AG04450 (cell line): ENCODE results near the gene GPR107. TPM values are rescaled to one million over a fixed set of nuclear protein-coding genes. Genes with fewer than 3 reads are reported as not detected.

Source experiments
- CTCF ChIA-PET: fragments of 300-600, 350-600 bp; formaldehyde crosslinking; extraction: SDS; loops from one replicate; lab custom pipeline; 2022; ENCODE audit warnings: antibody characterized with exemption, inconsistent platforms; lab: Charles Lee
- POLR2A ChIA-PET: fragments of 350-600 bp; formaldehyde crosslinking; extraction: SDS; loops from one replicate; lab custom pipeline; 2021; ENCODE audit warnings: antibody characterized with exemption, inconsistent platforms; lab: Yijun Ruan, JAX
- DNase-seq: peaks from one replicate; pipeline ENCODE4 v3.0.0-alpha.2; 2011; ENCODE audit warnings: low read depth, low spot score
- H3K27ac ChIP-seq: one replicate; pipeline ENCODE4 v1.5.1; 2012; ENCODE audit warnings: low read depth, low read length, control low read depth
- H3K27me3 ChIP-seq: one replicate; pipeline ENCODE4 v1.6.0; 2012; ENCODE audit warnings: low read length; ENCODE audit not compliant: control insufficient read depth, insufficient read depth
- H3K4me3 ChIP-seq: 2 replicates; pipeline ENCODE4 v1.5.1; 2011; ENCODE audit warnings: mild to moderate bottlenecking, low read depth, low read length, control low read depth
- H3K9me3 ChIP-seq: 2 replicates; pipeline ENCODE4 v1.5.1; 2012; ENCODE audit warnings: low read length; ENCODE audit not compliant: control insufficient read depth, insufficient read depth
- polyA plus RNA-seq: library from polyadenylated mRNA; depleted of rRNA; stranded (reverse); fragments of >200 nt; gene quantifications from 2 replicates; pipeline ENCODE4 v1.2.3, GENCODE V29; 2011
- TF ChIP-seq, protein P1 (sequence below): IDR thresholded peaks from 2 replicates; pipeline ENCODE4 v1.5.1; 2011; ENCODE audit warnings: low read depth, low read length, control low read depth, inconsistent platforms

Gene GPR107
- polyA plus RNA-seq, 1 experiment, result 45.1 TPM

DNA sequence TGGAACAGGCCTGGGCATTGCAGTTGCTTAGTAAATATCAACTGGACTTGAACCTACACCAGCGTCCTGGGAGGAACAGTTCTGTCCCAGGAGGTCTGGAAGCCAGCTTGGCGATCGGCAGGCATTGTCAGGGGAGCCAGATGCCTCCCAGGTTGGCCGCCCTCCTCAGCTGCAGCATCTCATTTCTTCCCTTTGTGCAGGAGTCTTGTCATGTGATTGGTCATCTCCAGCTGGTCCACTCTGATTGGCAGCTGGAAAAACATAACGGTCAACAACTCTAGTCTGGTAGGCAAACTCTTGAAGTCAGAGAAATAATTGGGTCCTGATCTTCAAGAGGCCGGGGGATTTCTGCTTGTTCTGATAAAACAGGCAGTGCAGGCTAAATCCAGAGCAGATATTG is 88.9 kb downstream of the GPR107 start:
- DNase-seq, result no peak
- no peak overlapping the region for H3K4me3 ChIP-seq
- ChIA-PET POLR2A (no interaction called here), CTCF (no interaction called here)
- H3K27me3 ChIP-seq, result peaks cover 3% of the 10 kb centered on the region
- no peak overlapping the region for H3K27ac ChIP-seq
- no peaks in the 10 kb centered on the region for H3K9me3 ChIP-seq
- TF ChIP-seq, protein P1, sequence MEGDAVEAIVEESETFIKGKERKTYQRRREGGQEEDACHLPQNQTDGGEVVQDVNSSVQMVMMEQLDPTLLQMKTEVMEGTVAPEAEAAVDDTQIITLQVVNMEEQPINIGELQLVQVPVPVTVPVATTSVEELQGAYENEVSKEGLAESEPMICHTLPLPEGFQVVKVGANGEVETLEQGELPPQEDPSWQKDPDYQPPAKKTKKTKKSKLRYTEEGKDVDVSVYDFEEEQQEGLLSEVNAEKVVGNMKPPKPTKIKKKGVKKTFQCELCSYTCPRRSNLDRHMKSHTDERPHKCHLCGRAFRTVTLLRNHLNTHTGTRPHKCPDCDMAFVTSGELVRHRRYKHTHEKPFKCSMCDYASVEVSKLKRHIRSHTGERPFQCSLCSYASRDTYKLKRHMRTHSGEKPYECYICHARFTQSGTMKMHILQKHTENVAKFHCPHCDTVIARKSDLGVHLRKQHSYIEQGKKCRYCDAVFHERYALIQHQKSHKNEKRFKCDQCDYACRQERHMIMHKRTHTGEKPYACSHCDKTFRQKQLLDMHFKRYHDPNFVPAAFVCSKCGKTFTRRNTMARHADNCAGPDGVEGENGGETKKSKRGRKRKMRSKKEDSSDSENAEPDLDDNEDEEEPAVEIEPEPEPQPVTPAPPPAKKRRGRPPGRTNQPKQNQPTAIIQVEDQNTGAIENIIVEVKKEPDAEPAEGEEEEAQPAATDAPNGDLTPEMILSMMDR, result no peak

GRCh38 chr9:130143279-130143893 is 89.7 kb downstream of the GPR107 start:
- POLR2A ChIA-PET, result interaction anchor here (0.6 to 0.8 kb wide), 2 partner anchors 14 to 19 kb away, joined by 3 to 11 read pairs; no protein-coding TSS in a partner anchor
- CTCF ChIA-PET, result no interaction called here
- Histone ChIP-seq H3K27ac (no peak overlapping the region), H3K9me3 (no peaks in the 10 kb centered on the region), H3K27me3 (peaks cover 3% of the 10 kb centered on the region), H3K4me3 (no peak overlapping the region)
- no peak for DNase-seq
- TF ChIP-seq, protein P1, result no peak

GRCh38 chr9:130143958-130144366 is 90.3 kb downstream of the GPR107 start:
- no peak overlapping the region for H3K4me3 ChIP-seq
- ChIA-PET CTCF (no interaction called here), POLR2A (interaction anchor here (0.6 to 0.8 kb wide), 2 partner anchors 15 to 18 kb away, joined by 3 to 11 read pairs; no protein-coding TSS in a partner anchor)
- H3K9me3 ChIP-seq, result no peaks in the 10 kb centered on the region
- no peak overlapping the region for H3K27ac ChIP-seq
- peaks cover 3% of the 10 kb centered on the region for H3K27me3 ChIP-seq
- no peak for DNase-seq
- TF ChIP-seq, protein P1, result no peak

GRCh38 chr9:130144703-130145102 is 91.0 kb downstream of the GPR107 start:
- Histone ChIP-seq H3K27me3 (peaks cover 3% of the 10 kb centered on the region), H3K9me3 (no peaks in the 10 kb centered on the region), H3K4me3 (no peak overlapping the region), H3K27ac (no peak overlapping the region)
- ChIA-PET POLR2A (no interaction called here), CTCF (no interaction called here)
- no peak for DNase-seq
- TF ChIP-seq, protein P1, result no peak

GRCh38 chr9:130145658-130146057 is 92.0 kb downstream of the GPR107 start:
- CTCF ChIA-PET, result no interaction called here
- Histone ChIP-seq H3K4me3 (no peak overlapping the region), H3K27me3 (peaks cover 3% of the 10 kb centered on the region), H3K27ac (no peak overlapping the region), H3K9me3 (no peaks in the 10 kb centered on the region)
- POLR2A ChIA-PET, result no interaction called here
- TF ChIP-seq, protein P1, result no peak
- DNase-seq, result no peak
